Hepatocyte (in vitro differentiated cells): ENCODE data around the gene SLX4.

Experiments
- EZH2 ChIP-seq: fragments of 200-600 bp; sonication (generic); IDR thresholded peaks from 2 replicates; pipeline ENCODE4 v1.6.1; 2016; ENCODE audit warnings: antibody characterized with exemption, mild to moderate bottlenecking, borderline replicate concordance
- EZH2phosphoT487 ChIP-seq: fragments of 200-600 bp; sonication (generic); IDR thresholded peaks from one replicate; pipeline ENCODE4 v1.6.1; 2018; ENCODE audit warnings: antibody characterized with exemption, mild to moderate bottlenecking, low read depth, moderate library complexity; ENCODE audit not compliant: unreplicated experiment, severe bottlenecking
- TF ChIP-seq, protein P1 (sequence below): fragments of 200-600 bp; sonication (generic); IDR thresholded peaks from 2 replicates; pipeline ENCODE4 v1.5.1; 2016; ENCODE audit warnings: antibody characterized with exemption, mild to moderate bottlenecking; ENCODE audit not compliant: poor library complexity

DNA sequence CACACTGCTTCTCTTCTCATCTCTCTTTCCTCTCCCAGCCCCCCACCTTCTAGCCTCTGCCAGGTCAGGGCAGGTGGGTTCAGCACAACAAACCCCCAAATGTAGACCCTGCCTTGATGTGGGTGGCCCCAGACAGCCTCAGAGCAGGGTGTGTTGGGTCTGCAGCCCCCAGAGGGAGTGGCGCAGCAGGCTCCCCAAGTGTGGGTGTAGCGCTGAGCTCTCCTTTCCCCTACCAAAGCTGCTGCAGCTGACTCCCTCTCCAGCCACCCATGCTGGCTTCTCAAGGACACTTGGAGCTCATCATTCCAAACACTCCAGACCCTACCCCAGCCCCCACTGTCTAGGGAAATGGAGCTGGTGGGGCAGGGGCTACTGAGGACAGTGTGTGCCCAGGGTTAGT, 61.5 kb downstream of the SLX4 start:
- TF ChIP-seq, protein P1, sequence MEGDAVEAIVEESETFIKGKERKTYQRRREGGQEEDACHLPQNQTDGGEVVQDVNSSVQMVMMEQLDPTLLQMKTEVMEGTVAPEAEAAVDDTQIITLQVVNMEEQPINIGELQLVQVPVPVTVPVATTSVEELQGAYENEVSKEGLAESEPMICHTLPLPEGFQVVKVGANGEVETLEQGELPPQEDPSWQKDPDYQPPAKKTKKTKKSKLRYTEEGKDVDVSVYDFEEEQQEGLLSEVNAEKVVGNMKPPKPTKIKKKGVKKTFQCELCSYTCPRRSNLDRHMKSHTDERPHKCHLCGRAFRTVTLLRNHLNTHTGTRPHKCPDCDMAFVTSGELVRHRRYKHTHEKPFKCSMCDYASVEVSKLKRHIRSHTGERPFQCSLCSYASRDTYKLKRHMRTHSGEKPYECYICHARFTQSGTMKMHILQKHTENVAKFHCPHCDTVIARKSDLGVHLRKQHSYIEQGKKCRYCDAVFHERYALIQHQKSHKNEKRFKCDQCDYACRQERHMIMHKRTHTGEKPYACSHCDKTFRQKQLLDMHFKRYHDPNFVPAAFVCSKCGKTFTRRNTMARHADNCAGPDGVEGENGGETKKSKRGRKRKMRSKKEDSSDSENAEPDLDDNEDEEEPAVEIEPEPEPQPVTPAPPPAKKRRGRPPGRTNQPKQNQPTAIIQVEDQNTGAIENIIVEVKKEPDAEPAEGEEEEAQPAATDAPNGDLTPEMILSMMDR = no peak
- TF ChIP-seq EZH2 = no peak
- no peak for TF ChIP-seq EZH2phosphoT487
